ENCODE measurements around the gene SMC3.

GRCh38 chr10:110567201-110568054, at the start of gene SMC3:
- no peak for TF ChIP-seq CTCF (conservative IDR thresholded peaks at IDR 0.05; ENCODE audit: low read depth in 2 of 2)
- no peak for TF ChIP-seq JUNB (IDR thresholded peaks at IDR 0.05; ENCODE audit: unreplicated experiment)
- TF ChIP-seq EZH2 (IDR thresholded peaks at IDR 0.05; ENCODE audit: low read depth, unreplicated experiment) = no peak

All from GM23338 (cell line).